Adipocyte (in vitro differentiated cells): Measurements from ENCODE around the gene LIG3.

Source experiments
- DNase-seq: peaks from one replicate; pipeline ENCODE4 v3.0.0-alpha.2; 2015; ENCODE audit warnings: low read depth
- H3K27me3 ChIP-seq: replicated peaks from 2 replicates; pipeline ENCODE4 v1.7.0; 2013; ENCODE audit warnings: mild to moderate bottlenecking, low read length, moderate library complexity; ENCODE audit not compliant: control insufficient read depth, insufficient read depth
- H3K36me3 ChIP-seq: 2 replicates; pipeline ENCODE4 v1.7.0; 2013; ENCODE audit warnings: low read length, mild to moderate bottlenecking, moderate library complexity; ENCODE audit not compliant: control insufficient read depth, insufficient read depth, severe bottlenecking
- H3K4me1 ChIP-seq: 2 replicates; pipeline ENCODE4 v1.7.0; 2013; ENCODE audit warnings: mild to moderate bottlenecking, low read length, moderate library complexity; ENCODE audit not compliant: control insufficient read depth, insufficient read depth
- H3K4me3 ChIP-seq: 2 replicates; pipeline ENCODE4 v1.7.0; 2013; ENCODE audit warnings: mild to moderate bottlenecking, low read length, moderate library complexity
- H3K9ac ChIP-seq: 2 replicates; pipeline ENCODE4 v1.7.0; 2013; ENCODE audit warnings: mild to moderate bottlenecking, low read length, moderate library complexity
- H3K9me3 ChIP-seq: 2 replicates; pipeline ENCODE4 v1.7.0; 2013; ENCODE audit warnings: mild to moderate bottlenecking, low read length, moderate library complexity; ENCODE audit not compliant: control insufficient read depth

The LIG3 gene

DNA sequence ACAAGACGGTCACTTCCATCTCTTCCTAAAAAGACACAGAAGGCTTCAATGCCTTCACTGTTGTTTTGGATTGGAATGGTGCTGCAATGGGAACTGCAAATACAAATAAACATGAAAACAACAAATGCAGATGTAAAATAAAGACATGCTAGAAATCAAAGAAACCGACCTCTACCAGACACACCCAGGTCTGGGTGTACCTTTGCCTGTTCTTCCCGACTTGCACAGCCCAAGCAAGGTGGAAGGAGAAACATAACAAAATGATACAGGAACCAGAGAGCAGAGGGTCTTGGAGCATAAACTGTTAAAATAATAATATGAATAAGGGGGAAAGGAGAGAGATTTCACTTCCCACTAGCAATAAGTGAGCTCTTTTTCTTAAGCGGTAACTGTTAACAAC, 65.9 kb downstream of the LIG3 start:
- no peaks in the 10 kb centered on the region for H3K27me3 ChIP-seq
- peaks cover 8% of the 10 kb centered on the region for H3K4me1 ChIP-seq
- DNase-seq, result no peak
- no peaks in the 10 kb centered on the region for H3K9me3 ChIP-seq
- H3K9ac ChIP-seq, result no peak overlapping the region
- H3K36me3 ChIP-seq, result no peaks in the 10 kb centered on the region
- no peak overlapping the region for H3K4me3 ChIP-seq

DNA sequence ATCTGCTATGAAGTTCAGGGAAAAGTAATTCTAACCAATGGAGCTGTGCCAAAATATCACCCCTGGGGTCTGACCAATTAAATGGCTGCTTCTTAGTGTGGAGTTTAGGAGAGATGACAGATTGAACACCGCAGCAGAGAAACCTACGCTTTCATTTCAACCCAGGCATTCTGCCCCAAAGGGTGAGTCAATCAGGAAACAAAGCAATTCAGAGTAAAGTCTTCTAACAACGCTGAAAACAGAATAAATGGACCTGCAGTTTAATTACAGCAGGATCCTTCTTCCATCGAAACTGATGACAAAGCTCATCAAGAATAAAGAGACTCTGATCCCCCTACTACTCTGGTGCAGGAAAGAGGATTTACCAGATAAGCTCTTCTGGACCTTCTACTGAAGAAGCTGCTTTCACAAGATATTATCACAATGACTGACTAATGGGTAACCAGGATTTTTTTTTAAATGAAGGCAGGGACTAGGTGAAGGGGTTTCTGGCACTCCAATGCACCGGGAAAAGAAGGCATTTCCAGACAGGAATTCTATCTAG, 66.5 kb downstream of the LIG3 start:
- no peak overlapping the region for H3K9ac ChIP-seq
- H3K4me1 ChIP-seq, result peaks cover 11% of the 10 kb centered on the region
- no peak overlapping the region for H3K4me3 ChIP-seq
- DNase-seq, result no peak
- no peaks in the 10 kb centered on the region for H3K27me3 ChIP-seq
- H3K36me3 ChIP-seq, result no peaks in the 10 kb centered on the region
- no peaks in the 10 kb centered on the region for H3K9me3 ChIP-seq

DNA sequence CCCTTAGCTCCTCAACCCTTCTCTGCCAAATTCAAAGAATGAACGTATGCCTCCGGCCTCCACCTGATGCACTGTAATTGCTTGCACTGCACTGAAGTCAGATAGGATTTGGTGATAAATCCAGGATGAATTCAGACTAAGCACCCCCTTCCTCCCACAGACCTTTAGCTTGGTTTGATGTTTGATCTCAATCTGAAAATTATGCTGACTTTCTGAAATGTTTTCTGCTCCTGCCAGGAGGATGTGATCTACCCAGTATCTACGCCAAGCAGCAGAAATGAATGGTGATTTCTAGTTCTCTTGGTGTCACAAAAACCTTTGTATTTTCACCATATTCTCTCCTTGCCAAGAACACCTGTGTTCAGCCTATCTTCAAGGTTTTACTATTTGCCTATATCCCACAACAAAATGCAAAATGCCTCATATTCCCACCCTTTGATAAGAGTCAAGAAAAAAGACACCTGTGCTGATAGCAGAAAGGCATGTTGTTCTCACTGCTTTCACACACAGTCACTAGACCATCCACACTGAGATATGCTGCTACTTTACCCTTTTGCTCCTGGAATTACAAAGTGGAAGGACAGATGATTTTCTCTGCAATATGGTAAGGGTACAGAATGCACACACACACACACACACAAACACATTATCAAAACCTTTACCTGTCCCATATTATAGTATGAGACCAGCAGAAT, 68.5 kb downstream of the LIG3 start:
- Histone ChIP-seq H3K36me3 (no peaks in the 10 kb centered on the region), H3K9ac (no peak overlapping the region), H3K9me3 (no peaks in the 10 kb centered on the region), H3K4me3 (no peak overlapping the region), H3K27me3 (no peaks in the 10 kb centered on the region), H3K4me1 (peaks cover 11% of the 10 kb centered on the region)
- DNase-seq, result no peak

DNA sequence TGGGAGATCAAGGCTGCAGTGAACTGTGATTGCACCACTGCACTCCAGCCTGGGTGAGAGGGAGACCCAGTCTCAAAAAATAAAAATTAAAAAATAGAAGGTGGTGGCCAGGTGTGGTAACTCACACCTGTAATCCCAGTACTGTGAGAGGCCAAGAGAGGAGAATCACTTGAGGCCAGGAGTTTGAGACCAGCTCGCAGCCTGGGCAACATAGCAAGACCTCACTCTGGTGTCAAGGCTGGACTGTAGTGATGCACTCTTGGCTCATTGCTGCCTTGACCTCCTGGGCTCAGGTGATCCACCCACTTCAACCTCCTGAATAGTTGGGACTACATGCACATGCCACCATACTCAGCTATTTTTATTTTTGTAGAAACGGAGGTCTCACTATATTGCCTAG, 69.9 kb downstream of the LIG3 start:
- peaks cover 11% of the 10 kb centered on the region for H3K4me1 ChIP-seq

DNA sequence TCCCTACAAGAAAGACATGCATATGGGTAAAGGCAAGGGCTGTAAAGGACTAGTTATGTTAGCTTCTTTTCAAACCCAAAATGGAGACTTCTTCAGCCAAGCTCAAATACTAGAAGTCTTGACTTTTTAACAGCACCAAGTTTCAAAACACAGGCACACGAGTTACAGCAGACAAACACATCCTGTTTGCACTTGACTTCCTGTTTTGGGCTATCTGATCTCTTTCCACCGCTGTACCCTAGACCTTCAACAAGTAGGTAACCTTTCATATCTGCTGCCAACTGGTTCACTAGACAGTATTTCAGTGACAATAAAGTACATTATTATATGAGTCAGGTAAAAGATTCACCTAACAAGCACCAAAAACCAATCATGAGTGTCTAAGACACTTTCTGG, 70.9 kb downstream of the LIG3 start:
- no peaks in the 10 kb centered on the region for H3K36me3 ChIP-seq
- peaks cover 11% of the 10 kb centered on the region for H3K4me1 ChIP-seq
- H3K9me3 ChIP-seq, result no peaks in the 10 kb centered on the region
- no peak for DNase-seq
- H3K4me3 ChIP-seq, result peak overlapping the region; percentile 11
- H3K27me3 ChIP-seq, result no peaks in the 10 kb centered on the region
- no peak overlapping the region for H3K9ac ChIP-seq

More for the DNA sequence above, 69.9 kb downstream of the LIG3 start:
- Histone ChIP-seq H3K36me3 (no peaks in the 10 kb centered on the region), H3K4me3 (no peak overlapping the region), H3K9ac (no peak overlapping the region), H3K9me3 (no peaks in the 10 kb centered on the region), H3K27me3 (no peaks in the 10 kb centered on the region)
- DNase-seq, result no peak

DNA sequence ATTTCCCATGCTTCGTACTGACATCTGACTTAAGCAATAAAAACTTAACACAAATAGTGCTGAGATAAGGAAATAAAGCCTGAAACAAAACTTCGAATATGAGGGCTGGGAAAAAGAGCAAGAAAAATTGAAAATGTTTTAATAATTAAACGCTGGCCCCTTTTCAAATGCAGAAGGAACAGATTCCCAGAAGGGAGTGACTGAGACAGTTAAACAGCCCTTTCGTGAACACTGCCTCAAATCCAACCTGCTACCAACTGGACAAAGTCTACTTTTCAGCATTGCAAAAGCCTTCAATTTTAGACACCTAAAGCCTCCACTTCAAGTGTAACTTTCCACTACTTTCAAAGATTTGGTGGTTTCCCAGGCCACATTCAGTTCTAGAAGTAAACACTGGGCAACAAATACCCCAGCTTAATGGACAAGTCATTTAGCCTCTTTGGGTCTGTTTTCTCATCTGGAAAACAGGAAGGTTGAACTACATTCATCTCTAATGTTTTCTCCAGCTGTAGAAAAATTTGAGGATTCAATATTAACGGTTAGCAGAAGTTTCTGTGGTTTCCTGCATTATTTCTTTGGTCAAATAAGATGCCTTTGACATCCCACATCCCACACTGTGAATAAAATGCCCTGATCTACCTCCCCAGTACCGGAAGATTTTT, 71.4 kb downstream of the LIG3 start:
- Histone ChIP-seq H3K9ac (no peak overlapping the region), H3K36me3 (no peaks in the 10 kb centered on the region), H3K4me3 (peak overlapping the region; percentile 11), H3K9me3 (no peaks in the 10 kb centered on the region), H3K27me3 (no peaks in the 10 kb centered on the region), H3K4me1 (peaks cover 6% of the 10 kb centered on the region)
- no peak for DNase-seq

DNA sequence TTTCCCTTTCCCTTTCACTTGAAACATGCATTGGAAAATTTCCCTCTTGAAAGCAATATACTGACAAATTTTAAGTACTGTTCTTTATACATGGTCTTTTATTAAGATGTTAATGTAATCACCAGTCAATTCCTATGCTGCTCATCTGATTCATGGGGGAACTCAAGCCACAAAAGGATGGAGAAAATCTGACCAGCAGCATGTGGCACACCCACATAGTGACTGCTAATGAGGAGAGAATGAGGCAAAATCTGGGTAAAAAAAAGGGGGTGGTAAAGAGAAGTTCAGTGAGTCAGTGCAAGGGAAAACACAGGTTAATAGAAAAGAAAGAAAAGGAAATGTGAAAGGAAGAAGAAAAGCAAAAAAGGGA, 71.9 kb downstream of the LIG3 start:
- Histone ChIP-seq H3K9me3 (no peaks in the 10 kb centered on the region), H3K9ac (no peak overlapping the region), H3K36me3 (no peaks in the 10 kb centered on the region), H3K4me1 (peaks cover 6% of the 10 kb centered on the region), H3K27me3 (no peaks in the 10 kb centered on the region), H3K4me3 (no peak overlapping the region)
- no peak for DNase-seq

DNA sequence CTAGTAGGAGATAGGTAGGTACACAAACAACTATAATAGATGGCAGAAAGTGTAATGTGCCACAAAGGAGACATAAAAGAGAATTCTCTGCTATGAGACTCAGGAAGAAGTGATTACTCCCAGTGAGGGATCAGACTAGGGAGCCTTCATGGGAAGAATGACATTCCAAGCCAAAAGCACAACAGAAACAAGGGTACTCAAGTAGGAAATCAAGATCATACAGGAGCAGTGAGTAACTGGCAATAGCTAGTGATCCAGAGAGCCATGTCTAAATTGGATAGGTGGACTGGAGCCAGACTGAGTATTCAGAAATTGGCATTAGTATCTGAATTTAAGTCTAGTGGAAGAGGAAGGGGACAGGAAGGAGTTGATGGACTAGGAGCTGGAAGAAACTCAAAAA, 72.5 kb downstream of the LIG3 start:
- H3K9me3 ChIP-seq, result no peaks in the 10 kb centered on the region
- peaks cover 6% of the 10 kb centered on the region for H3K4me1 ChIP-seq
- no peaks in the 10 kb centered on the region for H3K36me3 ChIP-seq
- no peak overlapping the region for H3K4me3 ChIP-seq
- no peak for DNase-seq
- no peak overlapping the region for H3K9ac ChIP-seq
- H3K27me3 ChIP-seq, result no peaks in the 10 kb centered on the region

DNA sequence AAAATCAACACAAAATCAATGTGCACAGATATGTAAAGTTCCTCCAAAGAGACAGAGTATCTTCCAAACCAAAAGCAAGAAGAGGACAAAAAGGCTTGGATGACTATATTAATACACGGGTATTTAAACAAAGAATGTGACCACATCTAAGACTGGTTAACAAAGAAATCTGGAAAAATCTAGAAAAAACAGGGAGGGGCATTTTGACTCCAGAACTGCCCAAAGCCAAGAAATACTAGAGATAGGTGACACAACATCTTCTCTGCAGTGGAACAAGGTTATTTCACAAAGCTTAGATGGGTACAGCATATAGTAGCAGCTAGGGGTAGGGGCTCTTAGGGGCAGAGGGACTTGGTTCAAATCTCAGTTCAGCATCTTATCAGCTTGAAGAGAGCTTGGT, 72.9 kb downstream of the LIG3 start:
- no peak for DNase-seq
- H3K9ac ChIP-seq, result no peak overlapping the region
- H3K9me3 ChIP-seq, result no peaks in the 10 kb centered on the region
- H3K4me3 ChIP-seq, result no peak overlapping the region
- no peaks in the 10 kb centered on the region for H3K36me3 ChIP-seq
- H3K27me3 ChIP-seq, result no peaks in the 10 kb centered on the region
- H3K4me1 ChIP-seq, result peaks cover 6% of the 10 kb centered on the region

DNA sequence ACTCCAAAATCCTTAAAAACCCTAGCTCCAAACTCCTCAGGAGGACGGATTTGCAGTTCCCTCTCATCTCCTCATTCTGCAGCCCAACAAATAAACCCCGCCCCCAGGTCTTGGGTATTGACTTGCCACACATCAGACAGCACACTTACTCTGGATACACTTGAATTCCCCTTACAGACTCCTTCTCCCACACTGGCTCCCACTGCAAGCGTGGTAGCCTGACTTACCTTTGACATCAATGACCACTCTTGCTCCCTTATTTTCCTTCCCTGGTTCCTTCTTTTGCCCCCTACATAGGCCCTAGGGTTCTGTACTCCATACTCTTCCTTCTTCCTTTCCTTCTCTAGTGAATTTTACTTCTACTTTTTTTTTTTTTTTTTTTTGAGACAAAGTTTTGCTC, 75.7 kb downstream of the LIG3 start:
- Histone ChIP-seq H3K4me1 (peaks cover 6% of the 10 kb centered on the region), H3K9ac (no peak overlapping the region), H3K36me3 (no peaks in the 10 kb centered on the region), H3K9me3 (no peaks in the 10 kb centered on the region), H3K4me3 (no peak overlapping the region), H3K27me3 (no peaks in the 10 kb centered on the region)
- no peak for DNase-seq

DNA sequence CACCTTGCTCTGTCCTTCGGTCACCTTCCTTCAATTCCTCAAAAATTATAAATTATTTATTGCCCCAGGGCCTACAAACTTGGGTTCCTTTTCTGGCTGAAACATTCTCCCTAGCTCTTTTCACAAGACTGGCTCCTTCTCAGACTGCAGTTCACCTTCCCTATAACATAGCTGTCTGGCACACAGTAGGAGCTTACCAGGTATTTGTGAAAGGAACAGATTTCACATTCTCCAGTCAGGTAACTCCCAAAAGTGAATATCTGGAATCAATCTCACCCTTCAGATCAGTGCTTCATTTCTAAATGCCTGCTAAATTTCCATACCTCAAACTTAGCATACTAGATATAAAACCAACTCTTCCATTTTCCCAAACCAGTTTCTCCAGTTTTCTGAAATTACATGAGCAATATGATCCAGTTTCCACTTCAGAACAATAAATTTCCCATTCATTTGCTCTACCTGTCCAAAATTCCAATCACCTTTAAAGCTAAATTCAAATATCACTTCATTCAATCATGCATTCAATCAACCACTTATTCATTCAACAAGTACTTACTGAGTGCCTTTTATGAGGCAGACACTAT, 77.1 kb downstream of the LIG3 start:
- no peaks in the 10 kb centered on the region for H3K4me1 ChIP-seq
- H3K36me3 ChIP-seq, result no peaks in the 10 kb centered on the region
- no peaks in the 10 kb centered on the region for H3K9me3 ChIP-seq
- no peak overlapping the region for H3K4me3 ChIP-seq
- H3K27me3 ChIP-seq, result no peaks in the 10 kb centered on the region
- H3K9ac ChIP-seq, result no peak overlapping the region
- DNase-seq, result no peak
